ENCODE measurements around the gene ABHD5.
A peak's percentile ranks its signal among the peaks of the same experiment; 100 is the strongest.
"Not testable (repeated sequence)": the region's sequence is repeated elsewhere in the genome, so short reads cannot be mapped to it uniquely, and the experiment has no call there.

The ABHD5 gene

GRCh38 chr3:43690400-43691119 lies at the start of gene ABHD5:
TSS of gene ABHD5 (plus strand) at chr3:43690938. CDS start at chr3:43690993, 55 bp downstream.
- DNase-seq (ENCODE audit: low read depth in 4 of 4, low spot score in 1 of 4) = peak; percentile 75 to 85 (median 80)

- no peak for DNase-seq (ENCODE audit: low read depth in 4 of 4, low spot score in 1 of 4)
These were observed 49.2 kb upstream of the ABHD5 start for GRCh38 chr3:43641306-43642114.

- DNase-seq (ENCODE audit: low read depth in 4 of 4, low spot score in 1 of 4) = no peak
These were observed 46.3 kb upstream of the ABHD5 start for GRCh38 chr3:43644443-43644842.

- no peak for DNase-seq (ENCODE audit: low read depth in 4 of 4, low spot score in 1 of 4)
These were observed 43.2 kb upstream of the ABHD5 start for GRCh38 chr3:43647331-43648166.

GRCh38 chr3:43648957-43649356 lies 41.8 kb upstream of the ABHD5 start:
- DNase-seq (ENCODE audit: low read depth in 4 of 4, low spot score in 1 of 4) = no peak

GRCh38 chr3:43649365-43649968 lies 41.3 kb upstream of the ABHD5 start:
- no peak for DNase-seq (ENCODE audit: low read depth in 4 of 4, low spot score in 1 of 4)

GRCh38 chr3:43650345-43650744 lies 40.4 kb upstream of the ABHD5 start:
- no peak for DNase-seq (ENCODE audit: low read depth in 4 of 4, low spot score in 1 of 4)

- DNase-seq (ENCODE audit: low read depth in 4 of 4, low spot score in 1 of 4) = not testable (repeated sequence)
These were observed 34.3 kb upstream of the ABHD5 start for GRCh38 chr3:43656390-43656789.

GRCh38 chr3:43659250-43659880 lies 31.4 kb upstream of the ABHD5 start:
- DNase-seq (ENCODE audit: low read depth in 4 of 4, low spot score in 1 of 4) = no peak

GRCh38 chr3:43661376-43661775 lies 29.4 kb upstream of the ABHD5 start:
- DNase-seq (ENCODE audit: low read depth in 4 of 4, low spot score in 1 of 4) = not testable (repeated sequence)

GRCh38 chr3:43665011-43665410 lies 25.7 kb upstream of the ABHD5 start:
- DNase-seq (ENCODE audit: low read depth in 4 of 4, low spot score in 1 of 4) = not testable (repeated sequence)

GRCh38 chr3:43670635-43671522 lies 19.9 kb upstream of the ABHD5 start:
- no peak for DNase-seq (ENCODE audit: low read depth in 4 of 4, low spot score in 1 of 4)

GRCh38 chr3:43674345-43675085 lies 16.2 kb upstream of the ABHD5 start:
- DNase-seq (ENCODE audit: low read depth in 4 of 4, low spot score in 1 of 4) = no peak

GRCh38 chr3:43675593-43675992 lies 15.1 kb upstream of the ABHD5 start:
- DNase-seq (ENCODE audit: low read depth in 4 of 4, low spot score in 1 of 4) = no peak

GRCh38 chr3:43676441-43676840 lies 14.3 kb upstream of the ABHD5 start:
- no peak for DNase-seq (ENCODE audit: low read depth in 4 of 4, low spot score in 1 of 4)

GRCh38 chr3:43678375-43678774 lies 12.4 kb upstream of the ABHD5 start:
- DNase-seq (ENCODE audit: low read depth in 4 of 4, low spot score in 1 of 4) = not testable (repeated sequence)

- DNase-seq (ENCODE audit: low read depth in 4 of 4, low spot score in 1 of 4) = not testable (repeated sequence)
These were observed 11.8 kb upstream of the ABHD5 start for GRCh38 chr3:43678887-43679449.

GRCh38 chr3:43680857-43681256 lies 9.9 kb upstream of the ABHD5 start:
- DNase-seq (ENCODE audit: low read depth in 4 of 4, low spot score in 1 of 4) = not testable (repeated sequence)

GRCh38 chr3:43684944-43685343 lies 5.8 kb upstream of the ABHD5 start:
- DNase-seq (ENCODE audit: low read depth in 4 of 4, low spot score in 1 of 4) = no peak
